Stimulated activated CD8-positive, alpha-beta memory T cell treated with anti-CD3 and anti-CD28 coated beads, Interleukin-4, amount 100 ng/mL, for 4 hours (primary cell): Measurements from ENCODE around the gene LRFN3.
A peak's percentile ranks its signal among the peaks of the same experiment; 100 is the strongest.
"Not testable (repeated sequence)": the region's sequence is repeated elsewhere in the genome, so short reads cannot be mapped to it uniquely, and the experiment has no call there.

Experiments used
- DNase-seq, 2 donors: peaks; one replicate each; pipeline ENCODE4 v3.0.0-alpha.2; 2020; ENCODE audit warnings: low read depth in 2 of 2, low spot score in 1 of 2

The LRFN3 gene

DNA sequence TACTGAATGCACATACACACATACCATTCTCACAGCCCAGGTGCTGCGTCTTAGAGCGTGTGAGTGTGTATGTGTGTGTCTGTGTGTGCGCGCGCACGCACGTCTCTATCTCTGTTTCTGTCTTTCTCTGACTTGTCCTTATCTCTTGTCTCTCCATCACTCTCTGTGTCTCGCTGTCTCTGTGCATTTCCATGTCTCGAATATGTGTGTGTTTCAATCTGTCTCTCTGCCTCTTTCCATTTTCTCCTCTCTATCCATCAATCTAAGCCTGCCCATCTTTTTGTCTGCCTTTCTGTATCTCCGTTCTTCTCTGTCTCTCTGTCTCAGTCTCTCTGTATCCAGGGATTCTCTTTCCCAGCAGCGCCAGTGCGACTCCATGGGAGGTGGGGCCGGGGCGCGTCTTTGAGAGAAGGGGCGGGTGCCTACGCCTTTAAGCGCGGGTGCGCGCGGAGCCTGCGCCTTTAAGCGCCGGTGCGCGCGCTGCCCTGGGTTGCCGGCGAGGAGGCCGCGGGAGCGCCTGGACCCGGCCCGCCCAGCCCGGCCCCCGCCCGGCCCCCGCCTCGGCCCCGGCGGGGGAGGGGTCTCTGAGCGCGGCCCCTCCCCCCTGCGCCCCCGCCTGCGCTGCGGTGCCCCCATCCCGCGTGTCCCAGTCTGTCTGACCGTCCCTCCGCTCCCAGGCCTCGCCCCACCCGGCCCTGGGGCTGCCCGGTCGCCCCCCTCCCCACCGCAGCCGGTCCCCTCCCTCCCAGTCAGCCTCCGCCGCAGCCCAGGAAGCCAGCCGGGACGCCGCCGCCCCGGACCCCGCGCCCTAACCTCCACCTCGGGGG, at the start of gene LRFN3:
Gene LRFN3, plus strand, starts transcription at position 464 of the 827 bp plus-strand sequence. CDS start 3,052 bp downstream, outside the sequence.
- DNase-seq: no peak

GRCh38 chr19:35887197-35887596, 49.0 kb upstream of the LRFN3 start:
- DNase-seq: no peak

DNA sequence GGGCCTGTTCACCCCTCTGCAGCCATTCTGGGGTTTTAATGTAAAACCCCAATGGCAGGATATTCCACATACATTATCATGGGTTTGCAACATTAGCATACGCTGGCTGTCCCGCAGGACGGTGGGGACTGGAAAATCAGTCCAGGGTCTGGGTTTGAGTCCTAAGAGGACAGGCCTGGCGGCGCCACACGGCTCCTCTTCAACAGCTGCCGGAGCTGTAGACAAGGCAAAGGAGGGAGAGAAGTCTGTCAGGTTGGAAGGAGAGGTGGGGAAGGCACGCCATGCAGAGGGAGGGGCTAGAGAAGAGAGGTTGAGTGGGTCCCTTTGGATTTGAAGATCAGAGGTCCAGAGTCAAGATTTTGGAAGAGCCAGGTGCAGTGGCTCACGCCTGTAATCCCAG, 47.8 kb upstream of the LRFN3 start:
- DNase-seq: no peak

DNA sequence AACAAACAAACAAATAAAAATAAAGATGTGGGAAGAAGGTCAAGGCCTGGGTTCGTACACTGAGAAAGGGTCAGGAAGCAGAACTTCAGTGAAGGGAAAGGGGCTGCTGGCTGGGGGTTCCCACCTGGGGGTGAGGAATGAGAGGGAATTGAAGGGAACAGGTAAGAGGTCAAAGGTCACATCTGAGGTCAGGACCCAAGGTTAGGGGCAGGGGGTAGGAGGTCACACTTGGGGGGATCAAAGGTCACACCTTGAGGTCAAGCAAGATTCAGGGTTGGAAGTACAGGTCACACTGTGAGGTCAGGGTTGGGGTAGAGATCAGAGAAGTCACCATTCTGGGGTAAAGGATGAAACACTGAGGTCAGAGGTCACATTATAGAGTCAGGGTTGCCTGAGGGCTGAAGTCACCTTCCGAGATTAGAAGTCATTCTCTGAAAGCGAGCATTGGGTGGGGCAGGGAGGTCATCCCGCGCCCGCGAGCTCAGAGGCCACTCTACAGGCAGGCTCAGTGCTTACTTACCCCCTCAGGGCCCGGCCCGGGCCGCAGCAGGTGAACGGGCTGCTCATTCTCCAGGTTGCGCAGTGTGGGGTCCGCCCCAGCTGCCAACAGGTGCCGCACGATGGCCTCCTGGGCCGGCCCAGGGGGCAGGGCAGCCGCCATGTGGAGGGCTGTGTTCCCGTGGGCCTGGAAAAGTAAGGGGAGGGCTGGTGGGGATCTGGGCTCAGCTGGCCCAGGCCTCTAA, 46.6 kb upstream of the LRFN3 start:
- DNase-seq: no peak

DNA sequence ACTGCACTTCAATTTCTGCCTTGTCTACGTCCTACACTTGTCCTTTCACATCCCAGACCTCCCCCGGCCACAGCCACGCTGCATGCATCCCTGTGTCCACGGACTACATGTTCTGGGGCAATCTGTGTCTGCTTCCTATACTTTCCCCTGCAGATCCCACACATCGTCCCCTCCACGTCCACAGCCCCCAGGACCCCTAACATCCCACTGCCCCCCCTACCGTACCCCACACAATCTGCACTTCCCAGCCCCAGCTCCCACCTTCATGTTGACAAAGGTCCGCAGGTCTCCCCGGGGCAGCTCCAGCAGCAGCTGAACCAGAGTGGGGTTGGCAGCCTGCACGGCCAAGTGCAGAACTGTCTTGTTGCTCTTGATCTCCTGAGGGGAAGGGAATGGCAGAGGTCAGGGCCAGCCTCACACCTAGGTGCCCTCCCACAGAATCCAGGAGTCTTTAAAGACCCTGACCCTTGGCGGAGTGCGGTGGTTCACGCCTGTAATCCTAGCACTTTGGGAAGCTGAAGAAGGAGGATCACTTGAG, 46.0 kb upstream of the LRFN3 start:
- DNase-seq: no peak

- DNase-seq: not testable (repeated sequence)
Measured at GRCh38 chr19:35891819-35892218, 44.4 kb upstream of the LRFN3 start.

GRCh38 chr19:35894342-35894741, 41.8 kb upstream of the LRFN3 start:
- no peak for DNase-seq

DNA sequence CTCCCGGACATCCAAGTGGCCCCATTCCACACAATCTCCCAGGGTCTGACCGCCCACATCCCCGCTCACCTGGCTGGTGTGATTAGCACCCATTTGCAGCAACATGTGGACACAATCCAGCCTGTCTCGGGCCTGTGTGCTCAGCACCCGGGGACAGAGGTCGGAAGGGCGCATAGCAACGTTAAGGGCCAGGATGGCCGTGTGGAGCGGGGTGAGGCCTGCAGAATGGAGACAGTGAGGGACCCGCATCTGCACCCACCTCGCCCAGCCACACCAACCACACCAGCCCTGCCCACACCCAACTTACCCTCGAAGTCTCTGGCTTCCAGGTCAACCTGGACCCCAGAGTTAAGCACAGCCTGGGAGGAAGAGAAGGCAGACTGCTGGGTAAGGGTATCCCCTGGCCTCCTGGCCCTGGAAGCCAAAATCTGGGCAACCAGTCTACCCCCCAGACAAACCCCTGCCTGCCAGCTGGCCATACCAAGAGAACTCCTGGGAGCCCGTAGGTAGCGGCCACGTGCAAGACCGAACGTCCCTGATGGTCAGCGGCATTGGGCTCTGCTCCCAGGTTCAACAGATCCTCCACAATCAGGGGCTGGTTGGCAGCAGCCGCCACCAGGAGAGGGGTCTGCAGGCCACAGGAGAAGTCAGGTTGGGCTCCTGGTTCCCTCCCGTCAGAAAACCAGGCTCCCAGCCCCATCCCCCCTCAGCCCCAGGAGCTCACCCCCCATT, 40.1 kb upstream of the LRFN3 start:
- no peak for DNase-seq

- no peak for DNase-seq
Measured at GRCh38 chr19:35896643-35897040, 39.5 kb upstream of the LRFN3 start.

GRCh38 chr19:35897706-35898451, 38.3 kb upstream of the LRFN3 start:
- no peak for DNase-seq

GRCh38 chr19:35898499-35898809, 37.7 kb upstream of the LRFN3 start:
- no peak for DNase-seq

GRCh38 chr19:35899547-35900214, 36.5 kb upstream of the LRFN3 start:
- peak; percentile 70 to 84 for DNase-seq

DNA sequence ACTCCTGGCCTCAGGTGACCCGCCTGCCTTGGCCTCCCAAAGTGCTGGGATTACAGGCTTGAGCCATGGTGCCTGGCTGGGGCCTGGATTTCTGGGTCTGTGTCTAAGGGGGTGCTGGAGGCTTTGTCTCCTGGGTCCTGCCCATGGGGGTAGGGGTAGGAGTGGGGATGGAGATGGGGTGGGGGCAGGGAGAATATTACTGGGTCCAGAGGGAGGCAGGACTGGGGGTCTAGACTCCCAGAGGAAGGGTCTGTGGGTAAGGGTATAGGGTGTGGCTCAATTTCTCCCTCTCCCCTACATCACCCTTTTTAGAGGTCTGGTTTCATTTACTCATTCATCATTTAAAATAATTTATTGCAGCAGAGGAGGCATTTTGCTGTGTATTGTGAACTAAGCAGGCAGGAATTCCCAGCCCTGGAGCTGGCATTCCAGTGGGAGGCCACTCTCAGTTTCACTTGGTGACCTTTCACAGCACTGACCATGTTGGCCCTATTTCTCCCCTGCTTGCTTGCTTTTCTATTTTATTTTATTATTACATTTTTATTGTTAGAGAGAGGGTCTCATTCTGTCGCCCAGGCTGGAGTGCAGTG, 35.0 kb upstream of the LRFN3 start:
- DNase-seq: no peak

DNA sequence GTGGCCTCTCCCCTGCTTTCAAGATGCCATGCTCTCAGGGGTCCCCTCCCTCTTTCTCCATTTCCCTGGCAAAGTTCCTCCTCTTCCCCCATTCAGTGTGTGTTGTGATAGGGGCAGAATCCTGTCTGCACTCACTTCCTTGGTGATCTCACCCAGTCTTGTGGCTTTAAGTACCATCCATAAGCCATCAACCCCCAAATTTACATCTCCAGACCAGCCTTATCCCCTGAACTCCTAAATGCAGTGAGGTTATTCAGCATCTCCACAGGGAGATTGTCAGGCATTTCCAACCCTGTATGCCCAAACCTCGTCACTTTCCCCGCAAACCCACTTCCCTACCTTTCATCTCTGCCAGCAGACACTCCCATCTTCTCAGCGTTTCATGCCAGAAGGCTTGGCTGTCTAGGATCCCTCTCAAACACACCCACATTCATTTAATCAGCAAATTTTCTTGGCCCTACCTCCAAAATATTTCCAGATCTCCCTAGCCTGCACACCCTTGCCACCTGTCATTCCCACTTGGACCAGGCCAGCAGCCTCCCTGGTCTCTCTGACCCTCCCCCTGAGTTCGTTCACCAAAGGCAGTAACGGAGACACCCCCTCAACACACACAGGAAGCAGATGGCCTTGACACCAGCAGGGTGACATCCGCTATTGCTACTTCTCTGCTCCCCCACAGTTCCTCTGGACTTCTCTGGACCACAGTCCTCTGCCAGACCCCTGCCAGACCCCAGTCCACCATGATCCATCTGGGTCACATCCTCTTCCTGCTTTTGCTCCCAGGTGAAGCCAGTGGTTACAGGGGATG, 34.1 kb upstream of the LRFN3 start, which contains the start of gene HCST:
Gene HCST, plus strand, starts transcription at position 676 of the 808 bp plus-strand sequence. Its CDS starts 65 bp downstream, at position 741.
- DNase-seq: peak in 1 of 2 donors; percentile 31

GRCh38 chr19:35902870-35903475, 33.2 kb upstream of the LRFN3 start:
- no peak for DNase-seq

DNA sequence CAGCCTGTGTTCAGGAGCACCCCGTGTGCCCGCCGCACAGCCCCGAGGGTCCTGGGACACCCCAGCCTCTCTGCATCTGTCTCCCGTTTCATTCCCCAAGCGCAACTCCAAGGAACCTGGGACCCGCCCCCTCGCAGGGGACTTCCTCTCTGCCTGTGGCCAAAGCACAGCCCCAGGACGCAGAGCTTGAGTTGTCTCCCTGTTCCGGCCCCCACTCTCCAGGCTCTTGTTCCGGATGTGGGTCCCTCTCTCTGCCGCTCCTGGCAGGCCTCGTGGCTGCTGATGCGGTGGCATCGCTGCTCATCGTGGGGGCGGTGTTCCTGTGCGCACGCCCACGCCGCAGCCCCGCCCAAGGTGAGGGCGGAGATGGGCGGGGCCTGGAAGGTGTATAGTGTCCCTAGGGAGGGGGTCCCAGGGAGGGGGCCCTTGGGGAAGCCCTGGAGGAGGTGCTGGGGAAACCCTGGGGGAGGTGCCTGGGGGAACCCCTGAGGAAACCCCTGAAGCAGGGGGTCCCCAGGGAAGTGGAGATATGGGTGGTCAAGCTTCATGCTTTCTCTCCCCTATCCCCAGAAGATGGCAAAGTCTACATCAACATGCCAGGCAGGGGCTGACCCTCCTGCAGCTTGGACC, 32.5 kb upstream of the LRFN3 start:
- DNase-seq: peak; percentile 80 to 89

DNA sequence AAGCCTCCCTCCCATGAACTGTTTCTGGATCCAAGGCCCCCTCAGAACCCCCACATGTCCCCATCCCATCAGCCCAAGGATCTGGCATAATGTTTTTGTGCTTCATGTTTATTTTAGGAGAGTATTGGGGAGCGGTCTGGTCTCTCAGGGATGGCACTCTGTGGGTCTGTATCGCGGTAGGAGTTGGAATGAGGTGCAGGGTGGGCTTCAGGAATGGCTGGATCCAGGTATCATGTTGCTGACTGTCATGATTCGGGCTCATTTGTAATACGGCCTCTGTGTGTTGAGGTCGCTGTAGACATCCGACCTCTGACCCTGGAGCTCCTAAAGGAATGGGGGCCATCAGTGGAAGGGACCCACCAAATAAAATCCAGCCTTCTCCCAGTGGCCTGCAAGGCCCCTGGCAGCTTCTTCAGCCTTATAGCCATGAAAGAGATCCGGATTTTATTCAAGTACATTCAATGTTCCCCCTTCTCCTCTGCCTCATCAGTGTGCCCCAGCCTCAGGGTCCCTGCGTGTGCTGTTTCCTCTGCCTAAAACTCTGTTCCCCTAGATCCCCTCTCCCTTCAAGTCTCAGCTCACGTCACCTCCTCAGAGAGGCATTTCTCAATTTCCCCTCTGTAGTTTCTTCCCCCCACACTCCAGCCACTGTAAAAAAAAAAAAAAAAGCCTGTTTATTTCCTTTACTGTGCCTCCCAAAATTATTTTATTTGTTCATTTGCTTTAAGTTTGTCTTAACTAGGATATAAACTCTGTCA, 31.7 kb upstream of the LRFN3 start:
- DNase-seq: no peak
